GM12878 (cell line): ENCODE data around the gene NLRP5. TPM values are rescaled to one million over a fixed set of nuclear protein-coding genes. Genes with fewer than 3 reads are reported as not detected.

Source experiments
- ATAC-seq: fragments of 200-7000 bp; cut with Tn5 transposase; 3 replicates; pipeline ENCODE4 v1.9.1; 2020; ENCODE audit warnings: mild to moderate bottlenecking, moderate library complexity
- BruUV-seq: library from RNA; stranded (reverse); fragments of 400-500 nt; replicated peaks from 2 replicates; lab custom pipeline; 2021; lab: Mats Ljungman, UMichigan
- CTCF ChIA-PET: fragments of 300-600 bp; sonication (Branson Sonifier 250); formaldehyde crosslinking; extraction: SDS; loops from one replicate; lab custom pipeline; 2021; ENCODE audit warnings: inconsistent platforms; lab: Yijun Ruan, JAX
- POLR2A ChIA-PET: fragments of 350-600 bp; formaldehyde crosslinking; extraction: SDS; loops from one replicate; lab custom pipeline; 2021; ENCODE audit warnings: inconsistent platforms; lab: Charles Lee
- RAD21 ChIA-PET: fragments of 300-600 bp; sonication (Branson Sonifier 250); formaldehyde crosslinking; loops from one replicate; lab custom pipeline; 2023; ENCODE audit warnings: antibody characterized with exemption; ENCODE audit not compliant: unreplicated experiment; lab: Charles Lee
- SMC1A ChIA-PET: fragments of 300-600 bp; sonication (Branson Sonifier 250); formaldehyde crosslinking; loops from one replicate; lab custom pipeline; 2023; ENCODE audit not compliant: unreplicated experiment, uncharacterized antibody; lab: Charles Lee
- DNase-seq: peaks from one replicate; pipeline ENCODE4 v3.0.0-alpha.2; 2011; ENCODE audit warnings: low read depth, low spot score
- FAIRE-seq: peaks from 3 replicates; lab custom pipeline; 2011; peaks lifted over from hg19 to GRCh38; lab: Jason Lieb, UNC
- H2AFZ ChIP-seq: 2 replicates; pipeline ENCODE4 v1.6.0; 2011; ENCODE audit warnings: low read depth, low read length, control low read depth; ENCODE audit not compliant: control insufficient read depth
- H3K27ac ChIP-seq: 2 replicates; pipeline ENCODE4 v1.5.1; 2011; ENCODE audit warnings: control low read depth; ENCODE audit not compliant: control insufficient read depth, insufficient read depth
- H3K27me3 ChIP-seq, 2 experiments: replicated peaks in 1 of 2; 2 replicates each; pipeline versions ENCODE4 v1.6.0 to v1.6.1; 2011; ENCODE audit warnings: low read length in 1 of 2; ENCODE audit not compliant: control insufficient read depth in 2 of 2, insufficient read depth in 2 of 2
- H3K36me3 ChIP-seq, 2 experiments: 2 replicates each; pipeline ENCODE4 v1.5.1; 2011; ENCODE audit warnings: low read length in 1 of 2; ENCODE audit not compliant: control insufficient read depth in 2 of 2, insufficient read depth in 2 of 2
- H3K4me1 ChIP-seq: 2 replicates; pipeline ENCODE4 v1.6.1; 2011; ENCODE audit warnings: mild to moderate bottlenecking, low read length, moderate library complexity, mixed read lengths; ENCODE audit not compliant: control insufficient read depth, insufficient read depth
- H3K4me2 ChIP-seq: 2 replicates; pipeline ENCODE4 v1.6.0; 2011; ENCODE audit warnings: control low read depth; ENCODE audit not compliant: control insufficient read depth, insufficient read depth
- H3K4me3 ChIP-seq: fragments of 200-600 bp; sonication (generic); 2 replicates; pipeline ENCODE4 v1.5.1; 2016
- H3K79me2 ChIP-seq: 2 replicates; pipeline ENCODE4 v1.6.0; 2011; ENCODE audit warnings: low read length; ENCODE audit not compliant: control insufficient read depth, insufficient read depth
- H3K9ac ChIP-seq: 2 replicates; pipeline ENCODE4 v1.8.0; 2011; ENCODE audit warnings: low read length, control low read depth, mixed read lengths; ENCODE audit not compliant: control insufficient read depth, insufficient read depth
- H3K9me3 ChIP-seq: replicated peaks from 3 replicates; pipeline ENCODE4 v1.5.1; 2011; ENCODE audit warnings: mild to moderate bottlenecking, low read length; ENCODE audit not compliant: control insufficient read depth, insufficient read depth
- H4K20me1 ChIP-seq: 2 replicates; pipeline ENCODE4 v1.6.0; 2011; ENCODE audit not compliant: control insufficient read depth, insufficient read depth
- CEBPB ChIP-seq, 2 experiments: fragments of 150-350 bp in 1 of 2; IDR thresholded peaks; 2 replicates each; pipeline ENCODE4 v1.6.1; 2012 to 2014; ENCODE audit warnings: low read depth in 2 of 2, low read length in 2 of 2, borderline replicate concordance in 1 of 2, inconsistent platforms in 1 of 2
- CREB1 ChIP-seq: IDR thresholded peaks from 2 replicates; pipeline ENCODE4 v1.6.1; 2012; ENCODE audit warnings: low read depth, mild to moderate bottlenecking, inconsistent platforms
- DPF2 ChIP-seq: fragments of 450-650 bp; IDR thresholded peaks from 2 replicates; pipeline ENCODE4 v1.6.1; 2017; ENCODE audit warnings: mild to moderate bottlenecking
- FOXM1 ChIP-seq: IDR thresholded peaks from 2 replicates; pipeline ENCODE4 v1.6.1; 2012; ENCODE audit warnings: low read depth, mild to moderate bottlenecking, inconsistent platforms, low read length, moderate library complexity
- IKZF1 ChIP-seq: fragments of 450-650 bp; conservative IDR thresholded peaks from 2 replicates; pipeline ENCODE4 v1.6.1; 2017; ENCODE audit warnings: antibody characterized with exemption, mild to moderate bottlenecking
- IKZF2 ChIP-seq, 2 experiments: fragments of 450-650 bp; IDR thresholded peaks; 2 replicates each; pipeline ENCODE4 v1.6.1; 2017; ENCODE audit warnings: mild to moderate bottlenecking in 2 of 2, moderate library complexity in 2 of 2
- IRF4 ChIP-seq: IDR thresholded peaks from 2 replicates; pipeline ENCODE4 v1.6.1; 2011; ENCODE audit warnings: low read depth, low read length
- KAT2A ChIP-seq: conservative IDR thresholded peaks from 2 replicates; pipeline ENCODE4 v1.6.1; 2011; ENCODE audit warnings: low read depth, low read length; ENCODE audit not compliant: control insufficient read depth
- NFXL1 ChIP-seq: fragments of 450-650 bp; IDR thresholded peaks from 2 replicates; pipeline ENCODE4 v1.6.1; 2017; ENCODE audit warnings: antibody characterized with exemption, mild to moderate bottlenecking, borderline replicate concordance
- NR2C1 ChIP-seq: fragments of 450-650 bp; IDR thresholded peaks from 2 replicates; pipeline ENCODE4 v1.6.1; 2017; ENCODE audit warnings: antibody characterized with exemption, mild to moderate bottlenecking, moderate library complexity
- PKNOX1 ChIP-seq: fragments of 450-650 bp; IDR thresholded peaks from 2 replicates; pipeline ENCODE4 v1.6.1; 2016; ENCODE audit warnings: mild to moderate bottlenecking
- RCOR1 ChIP-seq: conservative IDR thresholded peaks from 2 replicates; pipeline ENCODE4 v1.6.1; 2012; ENCODE audit warnings: low read depth, low read length, improper control_type of control experiment
- SIN3A ChIP-seq: IDR thresholded peaks from 2 replicates; pipeline ENCODE4 v1.6.1; 2012; ENCODE audit warnings: low read depth, low read length, improper control_type of control experiment
- STAT3 ChIP-seq: IDR thresholded peaks from 2 replicates; pipeline ENCODE4 v1.6.1; 2011; ENCODE audit warnings: low read depth, low read length, improper control_type of control experiment
- TCF7 ChIP-seq: IDR thresholded peaks from 2 replicates; pipeline ENCODE4 v1.6.1; 2014; ENCODE audit warnings: antibody characterized with exemption, borderline replicate concordance
- ZNF207 ChIP-seq: fragments of 450-650 bp; IDR thresholded peaks from 2 replicates; pipeline ENCODE4 v1.6.1; 2014; ENCODE audit warnings: antibody characterized with exemption, mild to moderate bottlenecking, borderline replicate concordance
- WGBS: methylation state at CpG from one replicate; pipeline ENCODE4 v1.1.6; 2016; ENCODE audit warnings: low lambda C conversion rate; ENCODE audit not compliant: insufficient replicate concordance, insufficient coverage; ENCODE audit errors: missing lambda C conversion rate; 5-methylcytosine and 5-hydroxymethylcytosine counted together
- in situ Hi-C: fragments of 300-500 bp; cut with MboI; formaldehyde crosslinking; loops from 9 replicates; pipeline ENCODE4 v1.14.3; 2018; ENCODE audit warnings: mixed read lengths
- intact Hi-C: fragments of 100-400 bp; cut with micrococcal nuclease; formaldehyde crosslinking; loops from one replicate; pipeline ENCODE4 v1.14.2; 2022; ENCODE audit not compliant: unreplicated experiment
- polyA plus RNA-seq, 11 experiments: library from polyadenylated mRNA; depleted of rRNA in 4 of 11; unstranded in 6 of 11; stranded (reverse) in 5 of 11; fragments of >200 nt; fragmentation: Nextera tagmentation in 4 of 11; fragmentation: Illumina TruSeq in 1 of 11; extraction: Ambion mirVana in 4 of 11; extraction: Trizol in 1 of 11; gene quantifications; 1 replicate in 1 of 11; 2 replicates in 10 of 11; pipeline versions ENCODE4 v1.2.1 to v1.2.3, GENCODE V29; 2011 to 2016; ENCODE audit warnings: inconsistent platforms in 2 of 11, missing spikeins in 2 of 11, low read depth in 1 of 11
- total RNA-seq, 4 experiments: library from RNA; depleted of rRNA in 3 of 4; stranded (reverse); fragments of >200 nt in 3 of 4; fragmentation: Illumina TruSeq in 1 of 4; extraction: Trizol in 1 of 4; gene quantifications; 2 replicates each; pipeline versions ENCODE4 v1.2.1 to v1.2.3, GENCODE V29; 2013 to 2021
- TF ChIP-seq, protein P1 (sequence below): fragments of 450-650 bp; IDR thresholded peaks from 2 replicates; pipeline ENCODE4 v1.6.1; 2017; ENCODE audit warnings: mild to moderate bottlenecking

The NLRP5 gene
- total and polyA plus RNA-seq, 10 of the 15 experiments (the other 5 are each of a cell fraction or from before 2014, with no cell fraction given): 0.01 TPM; not detected in 9

GRCh38 chr19:55956431-55956830, 30.1 kb upstream of the NLRP5 start:
- BruUV-seq: no TSS peak
- no peaks in the 10 kb centered on the region for H4K20me1 ChIP-seq
- H3K4me3 ChIP-seq: no peak overlapping the region
- ChIA-PET SMC1A (no interaction called here), RAD21 (no interaction called here), POLR2A (no interaction called here)
- no peak overlapping the region for H3K4me2 ChIP-seq
- H3K36me3 ChIP-seq: no peaks in the 10 kb centered on the region
- in situ Hi-C loops: no loop called here
- WGBS: 62% methylated on average over 7 of the region's 7 CpGs
- FAIRE-seq (no peak), DNase-seq (no peak)
- H3K27ac ChIP-seq: no peak overlapping the region
- no peak overlapping the region for H3K9ac ChIP-seq
- intact Hi-C loops: no loop called here
- no peak overlapping the region for H2AFZ ChIP-seq
- TF ChIP-seq FOXM1 (no peak), DPF2 (no peak), PKNOX1 (no peak), NR2C1 (no peak)
- TF ChIP-seq, all 136 proteins: peak for 0
- CTCF ChIA-PET: no interaction called here
- ATAC-seq: no peak
- H3K9me3 ChIP-seq: no peaks in the 10 kb centered on the region
- no peaks in the 10 kb centered on the region for H3K4me1 ChIP-seq
- H3K79me2 ChIP-seq: no peaks in the 10 kb centered on the region
- H3K27me3 ChIP-seq: no peaks in the 10 kb centered on the region

DNA sequence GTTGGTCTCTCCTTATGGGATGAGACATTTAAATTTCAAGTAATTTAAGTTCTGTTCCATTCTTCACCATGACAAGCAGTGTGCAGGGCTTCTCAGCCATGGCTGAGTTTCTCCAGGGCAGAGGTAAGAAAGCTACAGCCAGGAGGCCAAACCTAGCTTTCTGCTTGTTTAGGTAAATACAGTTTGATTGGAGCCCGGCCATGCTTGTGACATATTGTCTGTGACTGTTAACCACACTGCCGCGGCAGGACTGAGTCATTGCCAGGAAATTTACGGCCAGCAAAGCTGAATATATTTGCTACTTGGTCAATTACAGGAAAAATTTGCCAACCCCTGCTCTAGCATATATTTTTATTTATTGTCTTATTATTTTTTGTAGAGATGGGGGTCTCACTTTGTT, 28.2 kb upstream of the NLRP5 start:
- CTCF ChIA-PET: no interaction called here
- no peak for TF ChIP-seq TCF7
- no peak for TF ChIP-seq SIN3A
- no peak for TF ChIP-seq IKZF1
- no peak for TF ChIP-seq IRF4
- no peak for TF ChIP-seq KAT2A
- no peak for TF ChIP-seq NFXL1
- TF ChIP-seq STAT3: no peak
- no peak for TF ChIP-seq RCOR1
- no peak for TF ChIP-seq CREB1
- TF ChIP-seq CEBPB (IDR thresholded peaks at IDR 0.05; ENCODE audit: borderline replicate concordance in 1 of 2, low read depth in 2 of 2, low read length in 2 of 2): no peak
- TF ChIP-seq, protein P1, sequence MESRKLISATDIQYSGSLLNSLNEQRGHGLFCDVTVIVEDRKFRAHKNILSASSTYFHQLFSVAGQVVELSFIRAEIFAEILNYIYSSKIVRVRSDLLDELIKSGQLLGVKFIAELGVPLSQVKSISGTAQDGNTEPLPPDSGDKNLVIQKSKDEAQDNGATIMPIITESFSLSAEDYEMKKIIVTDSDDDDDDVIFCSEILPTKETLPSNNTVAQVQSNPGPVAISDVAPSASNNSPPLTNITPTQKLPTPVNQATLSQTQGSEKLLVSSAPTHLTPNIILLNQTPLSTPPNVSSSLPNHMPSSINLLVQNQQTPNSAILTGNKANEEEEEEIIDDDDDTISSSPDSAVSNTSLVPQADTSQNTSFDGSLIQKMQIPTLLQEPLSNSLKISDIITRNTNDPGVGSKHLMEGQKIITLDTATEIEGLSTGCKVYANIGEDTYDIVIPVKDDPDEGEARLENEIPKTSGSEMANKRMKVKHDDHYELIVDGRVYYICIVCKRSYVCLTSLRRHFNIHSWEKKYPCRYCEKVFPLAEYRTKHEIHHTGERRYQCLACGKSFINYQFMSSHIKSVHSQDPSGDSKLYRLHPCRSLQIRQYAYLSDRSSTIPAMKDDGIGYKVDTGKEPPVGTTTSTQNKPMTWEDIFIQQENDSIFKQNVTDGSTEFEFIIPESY: no peak
- no peak for TF ChIP-seq ZNF207
- TF ChIP-seq IKZF2 (IDR thresholded peaks at IDR 0.05): no peak
- no peak for TF ChIP-seq FOXM1

More for the DNA sequence above, 28.2 kb upstream of the NLRP5 start:
- no peaks in the 10 kb centered on the region for H3K27me3 ChIP-seq
- no peaks in the 10 kb centered on the region for H3K79me2 ChIP-seq
- no peak for DNase-seq
- no peak overlapping the region for H3K27ac ChIP-seq
- no peaks in the 10 kb centered on the region for H3K4me1 ChIP-seq
- FAIRE-seq: no peak
- in situ Hi-C loops (no loop called here), intact Hi-C loops (no loop called here)
- no peak for ATAC-seq
- ChIA-PET POLR2A (no interaction called here), RAD21 (no interaction called here), SMC1A (no interaction called here)
- H3K4me2 ChIP-seq: no peak overlapping the region
- no peak overlapping the region for H3K9ac ChIP-seq
- no peak overlapping the region for H3K4me3 ChIP-seq
- no TSS peak for BruUV-seq
- no peaks in the 10 kb centered on the region for H4K20me1 ChIP-seq
- H3K36me3 ChIP-seq: no peaks in the 10 kb centered on the region
- no peaks in the 10 kb centered on the region for H3K9me3 ChIP-seq
- H2AFZ ChIP-seq: no peak overlapping the region
- 48% methylated on average over 4 of the region's 4 CpGs for WGBS
